ENCODE data around the gene TRAPPC12.

The TRAPPC12 gene

DNA sequence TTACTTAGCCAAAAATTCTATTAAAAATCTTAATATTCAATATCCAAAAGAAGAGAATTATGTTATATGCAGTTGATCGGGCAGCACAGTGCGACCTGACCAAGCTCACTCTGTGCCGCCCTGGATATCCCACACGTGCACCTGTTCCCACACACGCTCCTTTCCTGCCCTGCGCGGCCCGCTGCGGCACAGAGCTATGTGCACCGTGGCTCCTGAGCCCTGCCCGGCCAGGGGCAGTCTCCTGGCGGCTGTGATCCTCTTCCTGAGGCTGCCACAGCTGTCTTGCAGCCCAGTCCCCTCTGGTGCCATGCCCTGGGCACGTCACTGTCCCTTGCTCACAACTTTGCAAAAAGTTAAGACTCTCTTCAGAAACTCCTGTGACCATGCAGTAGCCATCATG lies 29.3 kb downstream of the TRAPPC12 start:
- no peak for DNase-seq (ENCODE audit: low read depth)

DNA sequence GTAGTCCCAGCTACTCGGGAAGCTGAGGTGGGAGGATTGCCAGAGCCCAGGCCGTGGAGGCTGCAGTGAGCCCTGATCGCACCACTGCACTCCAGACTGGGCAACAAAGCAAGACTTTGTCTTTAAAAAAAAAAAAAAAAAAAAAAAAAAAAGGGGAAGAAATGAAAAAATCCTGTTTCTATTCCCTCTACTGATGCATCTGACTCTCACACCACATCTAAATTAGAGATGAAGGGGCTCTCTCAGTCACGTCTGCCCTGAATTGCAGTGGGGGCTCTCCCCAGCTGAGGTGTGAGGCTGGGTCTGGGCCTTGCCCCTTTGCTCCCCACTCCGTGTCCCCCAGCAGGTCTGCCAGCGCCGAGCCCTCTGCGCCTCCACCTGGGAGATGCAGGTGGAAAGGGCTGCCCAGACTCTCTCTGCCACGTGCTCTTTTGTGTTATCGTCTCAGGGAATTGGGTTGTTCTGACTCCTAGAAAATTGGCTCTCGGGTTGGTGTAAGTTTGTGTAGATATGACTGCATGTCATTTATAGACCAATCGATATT lies 30.2 kb downstream of the TRAPPC12 start:
- DNase-seq (ENCODE audit: low read depth), result no peak

DNA sequence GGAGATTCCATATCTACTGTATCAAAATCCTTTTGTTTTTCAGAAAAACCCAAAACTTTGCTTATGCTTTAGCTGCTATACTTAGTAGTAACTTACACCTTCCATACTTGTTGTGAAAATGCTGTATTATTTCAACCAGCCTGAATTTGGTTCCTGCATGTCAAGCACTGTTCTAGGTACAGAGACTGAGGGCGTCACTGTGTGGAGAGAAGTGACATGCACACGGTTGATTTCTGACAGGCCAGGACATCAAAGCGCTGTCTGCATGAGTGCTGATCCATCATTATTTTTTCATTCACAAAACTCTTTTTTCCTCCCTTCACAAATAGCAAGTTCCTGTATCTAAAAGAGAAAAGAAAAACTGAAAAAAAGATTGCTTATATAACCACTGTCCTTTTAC lies 31.6 kb downstream of the TRAPPC12 start:
- no peak for DNase-seq (ENCODE audit: low read depth)

DNA sequence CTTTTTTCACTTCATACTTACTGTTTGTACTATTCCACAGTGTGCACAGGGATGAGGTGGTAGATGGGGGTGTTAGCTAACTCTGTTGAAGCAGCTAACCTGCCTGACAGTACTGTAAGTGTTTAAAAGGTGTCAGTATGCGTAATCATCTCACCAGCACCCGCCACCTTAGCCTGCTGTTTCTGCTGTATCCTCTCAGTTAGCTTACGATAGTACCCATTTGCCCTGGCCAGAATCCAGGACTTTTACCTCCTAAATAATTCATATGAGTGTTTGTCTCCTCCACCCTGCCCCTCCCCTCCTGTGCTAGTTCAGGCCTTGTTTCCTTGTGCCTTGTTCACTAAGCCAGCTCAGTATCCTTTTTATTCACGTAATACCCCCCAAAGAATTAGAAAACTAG lies 34.2 kb downstream of the TRAPPC12 start:
- no peak for DNase-seq (ENCODE audit: low read depth)

DNA sequence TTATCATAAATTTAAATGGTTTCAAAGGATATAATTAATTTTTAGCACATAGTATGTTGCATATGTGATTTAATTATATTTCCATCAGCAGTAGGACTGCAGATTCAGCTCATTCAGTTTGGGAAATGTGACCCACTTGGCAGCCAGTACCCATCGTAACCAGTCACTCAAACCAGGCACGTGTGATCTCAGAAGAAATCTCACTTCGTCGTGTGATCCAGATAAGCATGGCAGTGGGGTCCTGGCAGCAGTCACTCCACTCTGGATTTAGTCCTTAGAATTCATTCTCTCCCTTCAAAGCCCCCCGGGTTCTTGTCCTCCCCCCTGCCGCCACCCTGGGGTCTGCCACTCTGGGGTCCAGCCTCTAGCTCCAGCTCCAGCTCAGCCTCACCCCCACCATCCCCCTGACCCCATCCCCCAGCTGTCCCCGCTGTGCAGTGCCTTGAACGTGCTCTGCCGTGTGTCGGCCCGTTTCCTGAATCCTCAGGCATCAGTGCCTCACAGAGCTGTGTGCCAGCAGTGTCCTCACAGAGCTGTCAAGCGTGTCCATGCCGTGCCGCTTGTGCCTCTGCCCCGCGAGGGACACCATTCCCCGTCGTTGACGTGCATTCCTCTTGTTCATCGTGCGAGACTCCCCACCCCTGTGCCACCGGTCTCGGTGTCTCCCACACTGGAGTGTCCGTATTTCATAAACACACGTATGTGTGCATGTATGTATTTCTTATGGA lies 34.8 kb downstream of the TRAPPC12 start:
- DNase-seq (ENCODE audit: low read depth), result no peak

DNA sequence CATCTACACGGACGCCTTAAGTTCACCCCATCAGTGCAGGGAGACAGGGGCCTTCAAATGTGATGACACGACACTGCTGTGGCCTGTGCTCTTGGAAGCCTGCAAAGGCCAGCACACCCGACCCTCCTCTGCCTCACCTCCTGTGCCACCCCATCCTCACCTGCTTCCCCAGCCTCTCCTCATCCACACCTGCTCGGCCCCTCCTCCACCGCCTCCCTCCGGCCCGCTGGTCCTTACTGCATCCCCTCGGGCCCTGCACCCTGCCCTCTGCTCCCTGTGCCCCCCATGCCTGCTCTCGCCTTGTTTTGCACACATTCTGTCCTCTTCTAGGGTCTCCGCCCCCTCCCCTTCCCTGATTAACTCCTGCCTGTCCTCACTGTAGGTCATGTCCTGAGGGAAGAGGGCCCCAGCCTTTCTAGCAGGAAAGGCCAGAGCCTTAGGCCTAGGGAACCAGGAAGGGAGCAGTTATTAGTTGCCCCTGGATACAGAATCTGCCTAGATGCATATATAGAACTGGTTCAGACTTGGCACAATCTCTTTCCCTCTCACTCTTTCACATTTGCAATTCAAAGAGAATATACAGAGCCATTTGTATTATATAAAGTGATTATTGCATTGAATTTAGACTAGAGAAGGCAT lies 39.4 kb downstream of the TRAPPC12 start:
- DNase-seq (ENCODE audit: low read depth), result no peak

DNA sequence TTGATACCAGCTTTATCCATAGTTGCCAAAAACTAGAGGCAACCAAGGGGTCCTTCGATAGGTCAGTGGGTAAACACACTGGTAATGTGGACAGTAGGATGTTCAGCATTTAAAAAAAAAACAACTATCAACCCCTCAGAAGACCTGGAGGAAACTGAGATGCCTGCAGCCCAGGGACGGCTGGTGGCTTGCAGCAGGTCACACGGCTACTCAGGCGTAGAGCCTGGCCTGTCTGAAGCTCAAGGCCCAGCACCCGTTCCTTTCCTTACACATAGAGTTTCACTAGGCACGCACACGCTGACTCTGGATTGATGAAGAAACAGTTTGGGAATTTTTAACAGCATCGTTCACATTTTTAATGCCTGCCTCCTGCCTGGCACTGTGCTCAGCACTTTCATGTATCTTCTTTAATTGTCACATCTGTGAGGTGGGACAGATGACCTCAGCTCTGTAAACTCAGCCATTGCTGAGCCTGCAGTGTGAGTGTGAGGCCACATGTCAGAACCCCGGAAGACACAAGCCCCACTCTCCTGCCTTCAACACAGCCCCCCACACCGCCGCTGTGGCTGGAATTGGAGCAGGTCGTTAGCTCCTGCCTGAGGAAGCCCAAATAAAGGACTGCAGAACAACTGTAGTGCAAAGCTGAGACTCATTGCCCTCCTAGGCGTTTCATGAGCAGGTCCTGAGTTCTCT lies 40.7 kb downstream of the TRAPPC12 start:
- no peak for DNase-seq (ENCODE audit: low read depth)

DNA sequence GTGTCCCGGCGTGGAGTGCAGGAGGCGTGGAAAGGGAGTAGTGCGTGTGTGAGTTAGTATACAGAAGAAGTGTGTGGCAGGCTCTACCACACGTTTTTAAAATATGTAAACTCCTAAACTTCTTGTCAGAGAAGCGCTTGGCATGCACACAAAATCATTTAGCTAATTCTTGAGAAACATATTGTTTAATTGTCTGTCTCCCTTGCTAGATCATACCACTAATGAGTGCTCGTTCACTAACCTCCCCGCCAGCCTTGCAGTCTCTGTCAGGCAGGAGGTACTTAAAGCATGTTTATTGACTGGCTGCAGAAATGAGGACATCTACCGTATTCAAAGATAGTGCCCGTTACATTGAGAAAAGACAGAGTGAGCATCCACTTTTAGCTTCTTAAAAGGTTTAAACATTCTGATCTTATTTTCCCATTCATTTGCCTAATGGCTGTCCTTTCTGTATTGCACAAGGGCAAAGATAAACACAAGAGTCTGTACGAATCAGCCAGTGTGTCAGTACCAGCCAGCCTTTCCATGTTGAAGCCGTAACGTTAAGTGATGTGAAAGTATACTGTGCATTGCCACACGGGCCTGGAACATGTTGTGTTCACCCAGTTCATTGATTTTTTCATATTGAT lies 41.4 kb downstream of the TRAPPC12 start:
- DNase-seq (ENCODE audit: low read depth), result no peak

DNA sequence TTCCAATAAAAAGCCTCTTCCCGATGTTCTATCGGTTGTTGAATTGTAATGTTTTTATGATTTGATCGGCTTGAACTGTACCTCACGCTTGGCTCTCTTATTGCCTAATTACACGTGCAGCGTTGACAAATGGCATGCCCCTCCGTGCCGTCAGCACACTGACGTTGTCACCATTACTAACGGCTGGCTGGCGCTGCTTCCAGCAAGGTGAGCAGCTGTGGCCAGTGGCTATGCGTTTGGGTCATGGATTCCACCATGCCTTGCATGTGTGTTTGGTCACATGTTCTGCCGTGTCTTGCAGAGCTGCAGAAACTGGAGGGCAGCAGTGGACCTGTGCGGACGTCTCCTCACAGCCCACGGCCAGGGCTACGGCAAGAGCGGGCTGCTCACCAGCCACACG lies 42.1 kb downstream of the TRAPPC12 start:
- no peak for DNase-seq (ENCODE audit: low read depth)

DNA sequence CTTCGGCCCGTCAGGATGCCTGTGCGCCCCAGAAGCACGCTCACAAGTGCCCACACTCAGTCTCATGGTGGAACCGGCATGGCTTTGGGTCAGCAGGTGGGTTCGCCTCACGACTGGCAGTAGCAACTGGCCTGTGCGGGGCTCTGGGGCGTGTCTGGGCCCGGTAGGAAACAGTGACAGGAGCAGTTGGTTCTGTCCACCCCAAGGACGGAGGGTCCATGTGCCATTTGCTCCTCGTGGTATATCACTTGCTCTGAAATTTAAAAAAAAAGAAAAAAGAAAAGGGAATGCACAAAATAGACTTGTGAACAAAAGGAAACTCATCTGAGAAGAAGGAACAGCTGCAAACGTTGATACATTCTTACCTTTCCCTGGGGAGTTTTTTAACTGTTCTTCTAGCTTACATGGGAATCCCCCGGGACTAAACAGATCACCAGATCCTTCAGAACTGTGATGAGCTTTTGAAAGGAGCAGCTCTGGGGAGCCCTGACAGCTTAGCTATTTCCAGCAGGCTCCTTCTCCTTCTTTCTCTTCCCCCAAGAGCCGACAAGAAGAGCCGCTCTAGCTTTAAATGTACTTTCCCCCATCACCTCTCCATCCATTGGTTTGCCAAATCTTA lies 42.8 kb downstream of the TRAPPC12 start:
- DNase-seq (ENCODE audit: low read depth), result no peak

DNA sequence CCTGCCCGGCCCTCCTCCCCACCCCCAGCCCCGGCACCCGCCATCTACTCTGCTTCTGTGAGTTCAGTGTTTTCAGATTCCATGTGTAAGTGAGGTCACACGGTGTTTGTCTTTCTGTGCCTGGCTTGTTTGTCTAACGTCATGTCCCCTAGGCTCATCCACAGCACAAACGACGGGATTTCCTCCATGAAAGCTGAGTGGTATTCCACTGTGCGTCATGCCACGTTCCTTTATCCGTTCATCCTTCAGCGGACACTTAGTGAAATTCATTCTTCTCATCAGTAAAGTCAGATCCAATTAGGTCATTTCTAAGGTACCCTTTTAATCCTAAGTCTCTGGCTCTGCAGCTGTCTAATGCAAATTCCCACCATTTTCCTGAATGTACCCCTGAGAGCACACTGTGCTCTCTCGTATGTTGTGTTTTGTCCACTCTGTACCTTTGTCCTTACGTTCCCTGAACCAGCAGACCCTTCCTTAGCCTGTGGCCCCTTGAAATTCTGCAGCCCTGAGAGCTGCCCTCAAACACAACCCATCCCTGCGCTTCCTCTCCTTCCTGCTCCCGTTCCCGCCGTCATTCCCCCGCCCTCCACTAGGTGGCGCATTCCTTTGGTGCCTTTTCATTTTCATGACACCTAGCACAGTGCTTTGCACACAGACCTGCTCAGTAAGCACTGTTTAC lies 44.1 kb downstream of the TRAPPC12 start:
- DNase-seq (ENCODE audit: low read depth), result peak; percentile 63

DNA sequence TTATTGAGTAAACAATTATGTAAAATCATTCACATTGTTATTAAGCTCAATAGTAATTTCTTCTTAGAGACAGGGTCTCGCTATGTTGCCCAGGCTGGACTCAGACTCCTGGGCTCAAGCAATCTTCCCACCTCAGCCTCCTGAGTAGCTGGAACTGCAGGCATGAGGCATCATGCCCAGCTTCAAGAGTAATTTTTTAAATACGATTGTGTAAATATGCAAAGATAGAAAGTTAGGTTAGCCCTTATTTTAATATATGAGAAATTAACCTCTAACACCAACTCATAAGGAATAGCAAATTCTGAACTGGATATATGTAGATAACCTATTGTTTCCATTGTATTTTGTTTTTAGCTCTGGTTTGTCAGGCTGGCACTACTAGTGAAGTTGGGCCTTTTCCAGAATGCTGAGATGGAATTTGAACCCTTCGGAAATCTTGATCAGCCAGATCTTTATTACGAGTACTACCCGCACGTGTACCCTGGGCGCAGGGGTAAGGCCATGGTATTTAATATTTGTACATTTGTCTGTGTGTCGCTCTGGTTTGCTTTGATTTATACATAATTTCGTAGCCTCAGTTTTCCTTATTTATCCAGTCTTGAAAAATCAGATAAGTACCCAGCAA lies 44.8 kb downstream of the TRAPPC12 start:
- no peak for DNase-seq (ENCODE audit: low read depth)

DNA sequence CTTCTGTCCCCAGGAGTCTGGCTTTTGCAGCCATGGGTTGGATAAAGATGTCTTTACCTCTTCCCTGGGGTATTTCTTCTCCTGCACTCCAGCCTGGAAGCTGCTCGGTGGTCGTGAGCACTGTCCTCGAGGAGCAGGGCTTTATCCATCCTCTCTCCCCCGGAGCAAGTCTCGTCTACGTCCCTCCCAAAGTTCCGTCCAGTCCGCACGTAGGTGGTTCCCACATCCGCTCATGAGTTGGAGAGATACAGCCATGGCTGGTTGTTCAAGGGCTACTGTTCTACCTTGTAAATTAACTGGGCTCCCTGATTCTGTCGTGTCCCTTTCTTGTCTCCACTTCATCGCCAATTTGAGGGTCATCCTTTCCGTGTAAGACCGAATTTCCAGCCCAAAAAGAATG lies 47.1 kb downstream of the TRAPPC12 start:
- DNase-seq (ENCODE audit: low read depth), result no peak

DNA sequence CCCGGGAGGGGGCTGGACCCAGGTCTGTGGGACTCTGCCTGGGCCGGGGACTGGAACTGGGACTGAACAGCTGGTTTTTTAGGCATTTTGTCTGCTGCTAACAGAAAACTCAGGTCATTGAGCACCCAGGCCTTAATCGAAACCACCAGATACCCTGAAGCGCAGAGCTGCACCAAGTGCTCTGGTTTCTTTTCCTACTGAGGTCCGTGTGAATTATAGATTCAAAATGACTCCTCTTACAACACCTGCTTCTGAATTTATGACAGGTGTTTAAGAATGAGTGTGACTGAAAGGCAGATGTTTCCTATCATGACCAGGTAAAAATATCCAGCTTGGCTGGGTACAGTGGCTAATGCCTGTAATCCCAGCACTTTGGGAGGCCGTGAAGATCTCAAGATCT lies 47.8 kb downstream of the TRAPPC12 start:
- no peak for DNase-seq (ENCODE audit: low read depth)

DNA sequence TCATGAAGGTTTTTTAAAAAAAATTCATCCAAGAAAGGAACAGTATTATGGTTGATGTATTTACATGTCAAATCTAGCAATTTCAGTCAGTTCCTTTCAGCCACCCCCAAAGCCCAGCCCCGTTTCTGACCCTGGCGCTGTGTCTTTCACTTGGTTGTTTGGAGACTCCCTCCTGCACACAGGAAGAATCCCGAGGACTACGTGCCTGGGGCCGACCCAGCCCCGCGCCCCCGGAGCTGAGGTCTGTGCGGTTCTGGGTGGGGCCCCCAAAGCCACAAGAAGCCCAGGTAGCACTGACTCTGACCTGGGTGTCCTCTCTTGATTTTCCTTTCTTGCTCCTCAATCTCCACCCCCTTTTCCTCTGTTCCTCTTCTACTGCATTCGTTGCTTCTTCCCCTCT lies 49.1 kb downstream of the TRAPPC12 start:
- DNase-seq (ENCODE audit: low read depth), result no peak

DNA sequence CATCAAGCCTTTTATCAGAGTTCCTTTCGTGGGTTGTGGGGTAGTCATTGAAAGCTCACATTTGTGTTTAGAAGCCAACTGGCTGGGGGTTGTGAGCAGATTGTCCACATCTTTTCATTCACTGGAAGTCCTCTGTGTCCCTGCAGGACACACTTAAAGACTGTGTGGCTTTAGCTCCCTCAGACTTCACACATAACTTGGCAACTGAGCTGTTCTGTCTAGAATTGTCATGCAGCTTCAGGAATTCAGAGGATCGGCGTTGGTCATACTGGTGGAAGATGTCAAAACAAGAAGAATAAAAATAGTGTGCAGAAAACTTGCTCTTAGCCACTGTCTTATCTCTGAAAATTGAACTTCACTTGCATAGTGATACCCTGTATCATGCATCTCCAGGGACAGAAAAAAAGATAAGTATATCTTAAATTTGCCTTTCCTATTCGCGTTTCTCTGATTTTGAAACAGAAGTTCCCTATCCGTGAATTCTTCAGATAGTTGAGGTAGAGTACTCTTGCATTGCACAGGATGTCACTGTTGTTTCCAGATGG lies 49.6 kb downstream of the TRAPPC12 start:
- no peak for DNase-seq (ENCODE audit: low read depth)

DNA sequence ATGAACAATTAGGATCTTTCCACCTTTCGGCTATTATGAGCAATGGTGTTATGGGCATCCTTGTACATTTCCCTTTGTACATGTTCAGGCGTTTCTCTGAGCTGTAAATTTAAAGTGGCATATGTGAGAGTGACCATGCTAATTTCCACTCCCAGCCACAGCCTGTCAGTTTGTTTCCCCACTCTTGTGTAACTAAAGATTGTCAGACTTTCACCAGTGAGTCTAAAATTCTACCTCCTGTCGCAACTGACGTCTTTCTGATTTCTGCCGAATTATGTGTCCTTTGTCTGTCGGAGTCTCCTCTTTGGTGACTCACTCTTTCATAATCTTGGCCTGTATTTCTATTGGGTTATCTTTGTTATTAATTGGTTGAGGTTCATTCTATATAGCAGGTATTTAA lies 50.7 kb downstream of the TRAPPC12 start:
- DNase-seq (ENCODE audit: low read depth), result no peak

DNA sequence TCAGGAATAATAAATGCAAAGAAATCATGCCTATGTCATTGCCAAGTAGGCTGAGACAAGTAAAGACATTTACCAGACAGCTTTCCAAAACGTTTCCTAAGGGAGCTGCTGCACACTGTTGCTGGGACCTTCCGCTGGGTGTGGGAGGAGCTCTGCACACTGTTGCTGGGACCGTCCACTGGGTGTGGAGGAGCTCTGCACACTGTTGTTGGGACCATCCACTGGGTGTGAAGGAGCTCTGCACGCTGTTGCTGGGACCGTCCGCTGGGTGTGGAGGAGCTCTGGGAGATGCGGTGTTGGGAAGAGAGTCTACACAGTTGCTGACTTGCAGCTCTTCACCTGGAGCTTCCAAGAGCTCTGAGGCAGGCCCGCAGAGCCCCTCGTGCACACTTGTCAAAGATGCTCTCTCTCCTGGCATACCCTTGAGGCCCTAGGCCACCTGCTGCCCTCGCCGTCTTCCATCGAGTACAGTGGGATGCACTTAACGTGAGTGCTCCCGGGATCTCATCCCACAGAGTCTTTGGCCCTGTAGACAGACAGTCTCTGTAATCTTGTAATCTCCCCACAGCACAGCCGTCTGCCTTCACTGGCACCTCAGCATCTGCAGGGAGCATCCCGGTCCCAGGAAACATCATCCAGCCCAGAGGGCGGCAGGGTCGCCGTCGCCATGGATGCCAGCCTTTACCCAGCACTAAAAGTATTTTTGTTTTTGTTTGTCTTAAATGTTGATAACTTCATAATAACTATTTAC lies 51.4 kb downstream of the TRAPPC12 start:
- DNase-seq (ENCODE audit: low read depth), result no peak

DNA sequence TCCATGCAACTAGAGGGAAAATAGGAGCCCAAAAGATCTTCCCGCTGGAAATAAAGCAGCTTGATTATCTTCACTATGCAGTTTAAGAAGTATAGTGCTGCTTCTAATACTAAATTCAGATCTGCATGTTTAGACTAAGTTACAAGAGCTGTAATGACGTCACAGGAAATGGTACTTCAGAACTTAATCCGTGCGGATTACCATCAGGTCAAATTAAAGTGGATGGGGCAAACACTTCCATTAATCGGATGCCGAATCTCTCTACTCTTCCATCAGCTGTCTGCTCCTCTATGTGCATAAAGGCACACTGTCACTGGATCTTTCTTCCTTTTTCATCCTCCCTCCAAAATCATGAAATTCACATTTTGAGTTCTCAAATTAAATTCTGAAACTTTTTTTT lies 52.6 kb downstream of the TRAPPC12 start:
- DNase-seq (ENCODE audit: low read depth), result no peak

DNA sequence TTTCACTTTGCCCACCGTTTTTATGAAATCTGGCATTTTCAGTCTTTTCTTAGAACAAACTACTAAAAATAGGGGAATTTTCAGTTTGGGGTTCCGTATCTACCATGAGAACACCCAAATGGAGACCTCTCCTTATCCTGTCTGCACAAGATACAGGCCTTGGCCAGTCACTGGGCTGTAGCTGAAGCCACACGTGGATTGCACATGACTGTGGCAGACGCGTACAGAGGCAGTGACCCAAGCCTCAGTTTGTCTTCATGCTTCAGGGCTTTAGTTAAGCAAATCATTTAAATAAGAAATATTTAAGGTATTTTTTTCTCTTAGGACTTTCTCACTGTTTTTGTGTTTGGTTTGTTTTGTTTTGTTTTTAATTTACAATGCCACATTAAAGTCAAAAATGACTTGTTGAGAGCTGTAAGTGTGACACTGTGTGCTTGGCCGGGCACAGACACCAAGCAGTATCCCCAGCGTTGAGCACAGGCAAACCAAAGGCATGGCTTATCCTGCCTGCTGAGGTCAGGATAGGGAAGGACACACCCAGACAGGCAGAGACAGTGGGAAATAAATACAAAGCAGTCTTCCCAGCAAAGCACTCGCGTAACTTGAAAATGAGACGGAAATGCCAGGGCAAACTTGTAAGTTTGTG lies 53.3 kb downstream of the TRAPPC12 start:
- no peak for DNase-seq (ENCODE audit: low read depth)

All from stimulated activated CD8-positive, alpha-beta memory T cell treated with anti-CD3 and anti-CD28 coated beads, Interleukin-15, amount 100 ng/mL, for 1 hour (primary cell).